HG03575 (cell line): ENCODE measurements around the gene CYP27C1.

Experiments
- ATAC-seq: cut with Tn5 transposase; IDR thresholded peaks from one replicate; pipeline ENCODE4 v1.9.1; 2021; ENCODE audit not compliant: unreplicated experiment, insufficient number of reproducible peaks, low FRiP score; ENCODE audit errors: extremely low read depth

CYP27C1 gene

GRCh38 chr2:127142663-127143630 lies 77.2 kb downstream of the CYP27C1 start:
- ATAC-seq = no peak

DNA sequence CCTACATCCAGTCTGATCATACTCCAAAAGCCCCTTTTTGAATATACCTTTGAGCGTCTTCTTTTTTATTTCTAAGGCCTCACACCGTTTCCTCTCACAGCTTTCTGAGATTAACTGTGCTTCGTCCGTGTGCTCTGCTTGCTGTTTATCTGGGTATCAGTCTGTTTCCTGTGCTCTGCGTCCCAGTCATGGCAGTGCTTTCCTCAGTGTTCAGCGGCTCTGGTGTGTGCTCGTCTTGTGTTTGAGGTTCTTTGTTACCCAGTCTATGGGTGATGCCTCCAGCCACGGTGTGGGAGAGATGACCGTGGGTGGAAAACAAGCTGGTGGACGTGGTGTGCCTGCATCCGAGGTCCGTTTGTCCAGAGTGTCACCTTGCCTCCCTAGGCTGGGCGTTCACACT lies 79.6 kb downstream of the CYP27C1 start:
- ATAC-seq = no peak

GRCh38 chr2:127139766-127140165 lies 80.3 kb downstream of the CYP27C1 start:
- no peak for ATAC-seq

DNA sequence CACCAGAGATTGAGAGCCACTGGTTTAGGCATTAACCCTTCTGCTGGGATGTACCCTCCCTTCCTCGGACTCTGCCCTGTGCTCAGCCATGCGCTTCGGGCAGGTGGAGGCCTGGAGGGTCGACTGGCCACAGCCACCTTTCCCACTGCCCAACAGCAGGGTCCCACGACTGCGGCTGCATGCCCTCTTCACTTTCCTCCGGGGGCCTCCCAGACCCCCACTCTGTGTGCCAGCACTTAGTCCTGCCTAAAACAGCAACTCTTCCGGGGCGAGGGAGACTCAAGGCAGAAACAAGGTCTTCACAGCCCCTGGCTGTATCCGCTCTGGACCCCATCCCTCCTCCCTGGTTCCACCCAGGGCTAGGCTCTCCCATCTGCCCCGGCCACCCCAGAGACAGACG lies 81.8 kb downstream of the CYP27C1 start:
- no peak for ATAC-seq

- ATAC-seq = no peak
These were observed 82.4 kb downstream of the CYP27C1 start for GRCh38 chr2:127137741-127138140.

- ATAC-seq = no peak
These were observed 82.9 kb downstream of the CYP27C1 start for GRCh38 chr2:127137225-127137624.

DNA sequence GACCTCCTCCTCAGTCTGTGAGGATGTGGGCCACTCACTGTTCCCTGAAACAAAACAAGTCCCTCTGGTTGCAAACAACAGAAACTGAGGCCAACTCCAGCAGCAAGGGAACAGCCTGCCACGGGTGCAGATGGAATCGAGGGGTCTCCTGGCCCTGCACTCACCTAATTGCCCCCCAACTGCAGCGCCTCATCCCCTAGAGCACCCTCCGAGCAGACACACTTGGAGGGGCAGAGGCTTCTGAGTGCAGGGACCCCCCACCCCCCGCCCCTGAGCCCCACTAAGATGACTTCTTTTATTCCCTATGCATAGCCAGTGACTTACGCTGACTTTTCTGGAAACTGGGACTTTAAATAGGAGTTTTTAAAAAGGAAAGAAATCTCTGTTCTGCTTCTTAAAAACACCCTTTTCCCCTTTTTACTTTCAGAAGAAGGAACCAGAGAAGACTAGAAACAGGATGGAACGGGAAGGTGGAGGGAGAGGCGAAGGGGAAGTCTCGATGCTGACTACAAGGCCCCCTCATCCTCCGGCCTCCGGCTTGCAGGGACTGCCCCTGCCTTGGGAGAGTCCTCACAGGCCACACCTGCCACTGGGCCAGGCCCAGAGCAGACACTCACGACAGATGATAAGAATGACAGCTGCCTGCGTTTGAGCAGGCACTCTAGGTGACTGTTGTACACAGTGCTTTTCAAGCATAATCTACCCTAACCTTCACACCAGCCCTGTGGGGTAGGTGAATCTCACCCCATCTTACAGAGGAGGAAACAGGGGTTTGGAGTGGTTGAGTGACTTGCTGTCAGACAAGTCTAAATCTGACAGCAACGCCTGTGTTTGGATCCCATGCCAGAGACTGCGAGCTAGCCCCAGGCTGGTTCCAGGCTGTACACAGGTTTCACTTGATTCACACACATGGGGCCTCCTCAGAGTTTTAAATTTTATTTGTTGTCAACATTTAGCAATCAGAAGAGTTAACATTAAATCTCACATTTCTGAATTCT lies 85.0 kb downstream of the CYP27C1 start:
- no peak for ATAC-seq

DNA sequence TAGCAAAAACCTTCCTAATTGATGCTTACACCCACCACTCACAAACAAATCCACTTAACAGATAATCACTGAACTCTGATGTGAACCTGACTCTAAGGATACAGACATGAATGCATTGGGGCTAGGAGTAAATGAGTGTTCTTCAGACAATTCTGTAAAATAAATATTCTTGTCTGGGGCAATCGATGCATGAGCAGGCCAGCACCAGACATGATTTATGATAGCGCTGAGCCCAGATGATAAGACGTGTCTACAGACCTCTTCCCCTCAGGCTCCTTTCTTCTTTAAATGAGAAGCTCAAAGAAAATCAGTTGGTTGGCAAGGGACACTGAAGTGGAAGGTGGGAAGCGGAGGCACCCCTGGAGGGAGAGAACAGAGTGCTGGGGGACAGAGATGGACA lies 85.9 kb downstream of the CYP27C1 start:
- ATAC-seq = no peak
